MCF 10A (cell line): ENCODE results near the gene DDX51. TPM values are rescaled to one million over a fixed set of nuclear protein-coding genes. Genes with fewer than 3 reads are reported as not detected.

Source experiments
- BruUV-seq: library from RNA; stranded (reverse); fragments of 400-500 nt; replicated peaks from 2 replicates; lab custom pipeline; 2021; lab: Mats Ljungman, UMichigan
- CTCF ChIA-PET: fragments of 300-600 bp; sonication (Branson Sonifier 250); formaldehyde crosslinking; extraction: SDS; loops from one replicate; lab custom pipeline; 2021; ENCODE audit warnings: antibody characterized with exemption, inconsistent platforms; lab: Yijun Ruan, JAX
- POLR2A ChIA-PET: fragments of 300-600, 350-650 bp; sonication (Branson Sonifier 250); formaldehyde crosslinking; extraction: SDS; loops from one replicate; lab custom pipeline; 2020; ENCODE audit warnings: antibody characterized with exemption, inconsistent platforms; lab: Yijun Ruan, JAX
- DNase-seq: peaks from one replicate; pipeline ENCODE4 v3.0.0-alpha.2; 2018; ENCODE audit not compliant: unreplicated experiment
- H3K27ac Mint-ChIP-seq: one replicate; pipeline ENCODE4 v1.8.0; 2022; ENCODE audit warnings: mild to moderate bottlenecking, low read depth, mixed read lengths; ENCODE audit not compliant: unreplicated experiment
- H3K27me3 Mint-ChIP-seq: one replicate; pipeline ENCODE4 v1.8.0; 2022; ENCODE audit warnings: mixed read lengths; ENCODE audit not compliant: insufficient read depth, unreplicated experiment
- H3K36me3 Mint-ChIP-seq: one replicate; pipeline ENCODE4 v1.8.0; 2022; ENCODE audit warnings: mild to moderate bottlenecking, moderate library complexity, mixed read lengths; ENCODE audit not compliant: insufficient read depth, unreplicated experiment
- H3K4me1 Mint-ChIP-seq: one replicate; pipeline ENCODE4 v1.8.0; 2022; ENCODE audit warnings: mixed read lengths; ENCODE audit not compliant: insufficient read depth, unreplicated experiment
- H3K4me3 Mint-ChIP-seq: one replicate; pipeline ENCODE4 v1.8.0; 2022; ENCODE audit warnings: mild to moderate bottlenecking, moderate library complexity, mixed read lengths; ENCODE audit not compliant: unreplicated experiment
- H3K9me3 Mint-ChIP-seq: one replicate; pipeline ENCODE4 v1.8.0; 2022; ENCODE audit warnings: mixed read lengths; ENCODE audit not compliant: unreplicated experiment
- intact Hi-C: fragments of 100-400 bp; cut with micrococcal nuclease; formaldehyde crosslinking; loops from 2 replicates; pipeline ENCODE4 v1.14.1; 2022
- total RNA-seq: library from RNA; stranded (reverse); gene quantifications from 2 replicates; pipeline ENCODE4 v1.2.3, GENCODE V29; 2022
- TF ChIP-seq, protein P1 (sequence below): fragments of 200-600 bp; IDR thresholded peaks from one replicate; pipeline ENCODE4 v1.8.0; 2022; ENCODE audit warnings: antibody characterized with exemption, mild to moderate bottlenecking; ENCODE audit not compliant: unreplicated experiment

The DDX51 gene
- total RNA-seq, 1 experiment from 2014 or later, result 24.0 TPM

DNA sequence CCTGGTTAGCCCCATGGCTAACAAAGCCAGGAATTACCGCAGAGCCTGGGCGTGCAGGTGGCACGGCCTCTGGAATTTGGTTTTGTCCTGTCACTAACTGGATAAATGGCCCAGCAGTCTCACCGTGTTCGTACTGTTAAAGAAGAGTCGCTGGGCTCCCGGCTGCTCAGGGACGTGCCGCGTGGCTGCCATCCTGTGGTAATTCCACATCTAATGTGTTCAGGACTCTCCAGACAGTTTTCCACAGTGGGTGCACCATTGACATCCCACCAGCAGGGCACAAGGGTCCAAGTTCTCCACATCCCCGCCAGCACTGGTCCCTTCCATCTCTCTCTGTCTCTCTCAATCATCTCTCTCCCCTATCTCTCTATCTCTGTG lies 19.8 kb upstream of the DDX51 start:
- no peaks in the 10 kb centered on the region for H3K36me3 Mint-ChIP-seq
- H3K27ac Mint-ChIP-seq, result no peak overlapping the region
- H3K4me3 Mint-ChIP-seq, result no peak overlapping the region
- peaks cover 17% of the 10 kb centered on the region for H3K9me3 Mint-ChIP-seq
- no peak for DNase-seq
- BruUV-seq, result no TSS peak
- TF ChIP-seq, protein P1, sequence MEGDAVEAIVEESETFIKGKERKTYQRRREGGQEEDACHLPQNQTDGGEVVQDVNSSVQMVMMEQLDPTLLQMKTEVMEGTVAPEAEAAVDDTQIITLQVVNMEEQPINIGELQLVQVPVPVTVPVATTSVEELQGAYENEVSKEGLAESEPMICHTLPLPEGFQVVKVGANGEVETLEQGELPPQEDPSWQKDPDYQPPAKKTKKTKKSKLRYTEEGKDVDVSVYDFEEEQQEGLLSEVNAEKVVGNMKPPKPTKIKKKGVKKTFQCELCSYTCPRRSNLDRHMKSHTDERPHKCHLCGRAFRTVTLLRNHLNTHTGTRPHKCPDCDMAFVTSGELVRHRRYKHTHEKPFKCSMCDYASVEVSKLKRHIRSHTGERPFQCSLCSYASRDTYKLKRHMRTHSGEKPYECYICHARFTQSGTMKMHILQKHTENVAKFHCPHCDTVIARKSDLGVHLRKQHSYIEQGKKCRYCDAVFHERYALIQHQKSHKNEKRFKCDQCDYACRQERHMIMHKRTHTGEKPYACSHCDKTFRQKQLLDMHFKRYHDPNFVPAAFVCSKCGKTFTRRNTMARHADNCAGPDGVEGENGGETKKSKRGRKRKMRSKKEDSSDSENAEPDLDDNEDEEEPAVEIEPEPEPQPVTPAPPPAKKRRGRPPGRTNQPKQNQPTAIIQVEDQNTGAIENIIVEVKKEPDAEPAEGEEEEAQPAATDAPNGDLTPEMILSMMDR, result no peak
- intact Hi-C loops, result no loop called here
- ChIA-PET POLR2A (interaction anchor here (0.9 to 1.9 kb wide), 2 partner anchors 21 to 26 kb away, joined by 3 to 7 read pairs; no protein-coding TSS in a partner anchor), CTCF (interaction anchor here (0.7 to 4.4 kb wide), 2 partner anchors 251 to 643 kb away, joined by 3 to 22 read pairs; no protein-coding TSS in a partner anchor)
- H3K4me1 Mint-ChIP-seq, result peaks cover 21% of the 10 kb centered on the region
- peaks cover 11% of the 10 kb centered on the region for H3K27me3 Mint-ChIP-seq

DNA sequence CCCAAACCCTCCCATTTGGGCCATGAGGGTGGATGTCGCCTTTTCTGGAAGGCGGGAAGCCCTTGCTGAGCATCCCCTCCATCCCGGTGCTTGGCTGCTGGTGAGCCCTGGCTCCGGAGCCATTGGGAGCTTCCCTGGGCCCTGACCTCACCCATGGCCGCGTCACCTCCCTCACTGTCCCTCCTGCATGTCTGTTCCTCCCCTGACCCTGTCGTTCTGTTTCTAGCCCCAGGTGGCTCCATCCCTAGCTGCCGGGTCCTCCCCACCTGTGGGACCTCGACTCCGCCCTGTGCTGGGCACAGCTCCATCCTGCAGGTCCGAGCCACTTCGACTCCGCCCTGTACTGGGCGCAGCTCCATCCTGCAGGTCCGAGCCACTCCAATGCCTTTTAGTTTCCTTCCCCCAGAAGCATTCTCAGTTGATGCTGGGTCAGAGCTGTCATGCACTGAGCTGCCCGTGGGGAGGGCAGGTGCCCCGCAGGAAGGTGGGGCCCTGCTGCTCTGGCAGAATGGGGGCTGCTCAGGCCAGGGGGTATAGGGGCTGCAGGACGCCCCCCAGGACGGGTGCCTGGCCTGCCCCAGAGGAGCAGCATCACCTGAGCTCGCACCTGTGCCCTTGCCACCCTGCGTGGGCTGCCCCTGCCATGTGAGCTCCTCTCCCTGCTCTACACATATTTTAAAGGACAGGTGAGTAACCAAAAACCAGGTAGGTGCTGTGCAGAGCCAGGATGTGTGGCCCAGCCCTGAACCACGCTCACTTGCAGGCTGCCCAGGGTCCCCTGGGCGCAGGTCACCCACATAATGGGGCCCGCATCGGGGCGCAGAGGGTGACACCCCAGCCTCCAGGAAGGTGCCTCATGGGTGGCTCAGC lies 19.2 kb upstream of the DDX51 start:
- peak overlapping the region; percentile 49 for H3K4me3 Mint-ChIP-seq
- POLR2A ChIA-PET, result interaction anchor here (0.7 to 1.9 kb wide), 6 partner anchors 9 to 398 kb away, joined by 3 to 7 read pairs (median 3); no protein-coding TSS in a partner anchor
- peaks cover 21% of the 10 kb centered on the region for H3K4me1 Mint-ChIP-seq
- peaks cover 11% of the 10 kb centered on the region for H3K27me3 Mint-ChIP-seq
- CTCF ChIA-PET, result interaction anchor here (0.7 to 4.4 kb wide), 7 partner anchors 10 to 643 kb away, joined by 3 to 22 read pairs (median 3); no protein-coding TSS in a partner anchor
- TF ChIP-seq, protein P1, result no peak
- no TSS peak for BruUV-seq
- peak overlapping the region; percentile 68 for H3K27ac Mint-ChIP-seq
- H3K9me3 Mint-ChIP-seq, result peaks cover 17% of the 10 kb centered on the region
- DNase-seq, result peak; percentile 40
- no peaks in the 10 kb centered on the region for H3K36me3 Mint-ChIP-seq
- intact Hi-C loops, result no loop called here

DNA sequence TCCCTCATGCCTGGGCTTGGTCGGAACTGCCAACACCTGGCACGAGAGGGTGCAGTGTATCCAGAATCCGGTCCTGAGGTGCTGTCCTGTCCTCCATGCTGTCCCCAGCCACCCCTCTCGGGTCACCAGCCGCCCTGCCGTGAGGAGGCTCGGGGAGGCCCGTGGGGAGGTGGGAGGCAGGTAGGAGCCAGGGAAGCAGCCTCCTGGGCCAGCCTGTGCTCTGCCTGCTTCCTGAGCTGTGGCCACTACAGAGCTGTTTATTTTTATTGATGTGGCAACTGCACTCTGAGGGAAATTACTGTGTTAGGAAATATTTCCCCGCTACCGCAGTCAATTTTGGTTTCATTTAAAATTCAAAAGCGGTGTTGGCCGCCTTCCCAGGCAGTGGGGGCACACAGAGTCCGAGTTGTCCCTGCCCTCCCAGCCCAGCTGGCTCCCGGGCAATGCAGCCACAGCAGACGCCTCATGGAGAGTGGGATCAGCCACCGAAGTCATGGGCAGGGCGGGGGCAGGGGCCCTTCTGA lies 18.5 kb upstream of the DDX51 start:
- Mint-ChIP-seq H3K27ac (peak overlapping the region; percentile 68), H3K9me3 (peaks cover 17% of the 10 kb centered on the region), H3K27me3 (peaks cover 11% of the 10 kb centered on the region), H3K4me1 (peaks cover 21% of the 10 kb centered on the region), H3K36me3 (no peaks in the 10 kb centered on the region), H3K4me3 (peak overlapping the region; percentile 49)
- ChIA-PET POLR2A (interaction anchor here (0.9 to 1.9 kb wide), 4 partner anchors 8 to 399 kb away, joined by 3 to 7 read pairs (median 4); no protein-coding TSS in a partner anchor), CTCF (interaction anchor here (0.6 to 4.4 kb wide), 8 partner anchors 9 to 452 kb away, joined by 3 to 22 read pairs (median 4); no protein-coding TSS in a partner anchor)
- DNase-seq, result peak; percentile 89
- intact Hi-C loops, result no loop called here
- TF ChIP-seq, protein P1, result peak; percentile 15
- no TSS peak for BruUV-seq
